ENCODE results near the gene ANKFN1.

ANKFN1 gene

GRCh38 chr17:56502120-56502654 lies 348.9 kb downstream of the ANKFN1 start:
- WGBS (ENCODE audit: insufficient coverage) = 96% methylated on average over 3 of the region's 5 CpGs
- ChIA-PET POLR2A (interaction anchor here (0.7 kb wide), 1 partner anchor 214 kb away, joined by 4 read pairs; no protein-coding TSS in a partner anchor), CTCF (interaction anchor here (0.7 to 3.3 kb wide), 6 partner anchors 24 to 900 kb away, joined by 3 to 12 read pairs (median 3); no protein-coding TSS in a partner anchor)
- Histone ChIP-seq H3K4me1 (ENCODE audit: control extremely low read depth in 1 of 4, control insufficient read depth in 4 of 4, insufficient read depth in 4 of 4, low read length in 3 of 4) (peaks cover 0 to 15% (median 1%) of the 10 kb centered on the region in 4 experiments), H3K4me3 (ENCODE audit: control insufficient read depth in 1 of 7, extremely low read depth in 1 of 7, insufficient read depth in 4 of 7, low read depth in 2 of 7, low read length in 6 of 7) (no peak overlapping the region), H3K36me3 (ENCODE audit: control insufficient read depth in 4 of 4, insufficient read depth in 4 of 4, low read length in 3 of 4) (no peaks in the 10 kb centered on the region), H3K9me3 (ENCODE audit: control extremely low read depth in 1 of 5, control insufficient read depth in 4 of 5, insufficient read depth in 2 of 5, low read depth in 1 of 5, low read length in 4 of 5) (no peaks in the 10 kb centered on the region), H3K27ac (ENCODE audit: insufficient read depth in 1 of 2, low read depth in 1 of 2, low read length in 2 of 2, poor library complexity in 1 of 2, severe bottlenecking in 2 of 2) (no peak overlapping the region), H3K27me3 (replicated peaks in 2 of 5; ENCODE audit: control insufficient read depth in 4 of 5, insufficient read depth in 5 of 5, low read length in 4 of 5) (no peaks in the 10 kb centered on the region)
- peak in 2 of 3 donors; percentile 50 to 58 for DNase-seq

DNA sequence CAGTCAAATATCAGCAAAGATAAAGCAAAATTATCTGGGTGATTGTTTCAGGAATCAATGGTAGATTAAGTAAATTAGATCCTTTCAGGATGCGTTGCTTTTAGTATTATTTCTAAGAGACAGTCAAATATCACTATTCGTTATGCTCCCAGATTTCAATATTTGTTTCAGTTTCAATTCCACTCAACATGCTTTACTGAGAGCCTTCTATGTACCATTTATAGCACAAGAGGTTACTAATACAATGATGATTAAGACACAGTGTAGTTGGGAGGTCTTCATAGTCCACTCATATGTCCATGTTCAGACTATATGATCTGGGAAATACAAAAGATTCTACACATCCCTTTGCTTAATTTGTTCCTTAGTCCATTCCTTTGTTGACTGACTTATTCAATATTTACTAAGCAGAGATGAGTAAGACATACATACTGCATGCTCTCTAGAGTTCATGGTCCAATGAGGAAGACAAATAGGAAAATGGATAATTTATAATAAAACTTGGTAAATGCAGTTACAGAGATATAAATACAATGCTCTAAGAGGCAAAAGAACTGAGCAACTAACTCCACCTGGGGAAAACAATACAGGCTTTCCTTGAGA lies 352.0 kb downstream of the ANKFN1 start:
- H3K36me3 ChIP-seq (ENCODE audit: control insufficient read depth in 4 of 4, insufficient read depth in 4 of 4, low read length in 3 of 4) = no peaks in the 10 kb centered on the region
- H3K27ac ChIP-seq (ENCODE audit: insufficient read depth in 1 of 2, low read depth in 1 of 2, low read length in 2 of 2, poor library complexity in 1 of 2, severe bottlenecking in 2 of 2) = no peak overlapping the region
- ChIA-PET CTCF (interaction anchor here (0.7 to 1.5 kb wide), 2 partner anchors 124 to 210 kb away, joined by 3 to 4 read pairs; no protein-coding TSS in a partner anchor), POLR2A (no interaction called here)
- H3K4me1 ChIP-seq (ENCODE audit: control extremely low read depth in 1 of 4, control insufficient read depth in 4 of 4, insufficient read depth in 4 of 4, low read length in 3 of 4) = peaks cover 0 to 15% (median 1%) of the 10 kb centered on the region in 4 experiments
- no peak for DNase-seq
- H3K4me3 ChIP-seq (ENCODE audit: control insufficient read depth in 1 of 7, extremely low read depth in 1 of 7, insufficient read depth in 4 of 7, low read depth in 2 of 7, low read length in 6 of 7) = no peak overlapping the region
- H3K9me3 ChIP-seq (ENCODE audit: control extremely low read depth in 1 of 5, control insufficient read depth in 4 of 5, insufficient read depth in 2 of 5, low read depth in 1 of 5, low read length in 4 of 5) = no peaks in the 10 kb centered on the region
- H3K27me3 ChIP-seq (replicated peaks in 2 of 5; ENCODE audit: control insufficient read depth in 4 of 5, insufficient read depth in 5 of 5, low read length in 4 of 5) = no peaks in the 10 kb centered on the region
- WGBS (ENCODE audit: insufficient coverage) = no CpG with 5 or more reads among the region's 2 CpGs

DNA sequence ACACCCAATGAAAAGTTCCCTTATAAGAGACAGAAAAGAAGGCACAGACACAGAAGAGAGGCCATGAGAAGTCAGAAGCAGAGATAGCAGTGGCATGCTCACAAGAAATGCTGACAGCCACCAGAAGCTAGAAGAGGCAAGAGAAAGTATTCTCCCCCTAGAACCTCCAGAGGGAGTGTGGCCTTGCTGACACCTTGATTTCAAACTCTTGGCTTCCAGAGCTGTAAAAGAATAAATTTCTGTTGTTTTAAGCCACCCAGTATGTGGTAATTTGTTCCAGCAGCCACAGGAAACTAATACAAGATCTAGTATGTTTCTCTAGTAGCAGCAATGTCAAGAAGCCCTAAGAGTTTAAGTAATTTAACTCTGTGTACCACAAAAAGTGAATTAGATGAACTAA lies 353.1 kb downstream of the ANKFN1 start:
- Histone ChIP-seq H3K4me1 (ENCODE audit: control extremely low read depth in 1 of 4, control insufficient read depth in 4 of 4, insufficient read depth in 4 of 4, low read length in 3 of 4) (peaks cover 0 to 15% (median 0%) of the 10 kb centered on the region in 4 experiments), H3K9me3 (ENCODE audit: control extremely low read depth in 1 of 5, control insufficient read depth in 4 of 5, insufficient read depth in 2 of 5, low read depth in 1 of 5, low read length in 4 of 5) (no peaks in the 10 kb centered on the region), H3K27ac (ENCODE audit: insufficient read depth in 1 of 2, low read depth in 1 of 2, low read length in 2 of 2, poor library complexity in 1 of 2, severe bottlenecking in 2 of 2) (no peak overlapping the region), H3K4me3 (ENCODE audit: control insufficient read depth in 1 of 7, extremely low read depth in 1 of 7, insufficient read depth in 4 of 7, low read depth in 2 of 7, low read length in 6 of 7) (no peak overlapping the region), H3K36me3 (ENCODE audit: control insufficient read depth in 4 of 4, insufficient read depth in 4 of 4, low read length in 3 of 4) (no peaks in the 10 kb centered on the region), H3K27me3 (replicated peaks in 2 of 5; ENCODE audit: control insufficient read depth in 4 of 5, insufficient read depth in 5 of 5, low read length in 4 of 5) (no peaks in the 10 kb centered on the region)
- ChIA-PET CTCF (no interaction called here), POLR2A (no interaction called here)
- peak in 2 of 3 donors; percentile 23 to 26 for DNase-seq

DNA sequence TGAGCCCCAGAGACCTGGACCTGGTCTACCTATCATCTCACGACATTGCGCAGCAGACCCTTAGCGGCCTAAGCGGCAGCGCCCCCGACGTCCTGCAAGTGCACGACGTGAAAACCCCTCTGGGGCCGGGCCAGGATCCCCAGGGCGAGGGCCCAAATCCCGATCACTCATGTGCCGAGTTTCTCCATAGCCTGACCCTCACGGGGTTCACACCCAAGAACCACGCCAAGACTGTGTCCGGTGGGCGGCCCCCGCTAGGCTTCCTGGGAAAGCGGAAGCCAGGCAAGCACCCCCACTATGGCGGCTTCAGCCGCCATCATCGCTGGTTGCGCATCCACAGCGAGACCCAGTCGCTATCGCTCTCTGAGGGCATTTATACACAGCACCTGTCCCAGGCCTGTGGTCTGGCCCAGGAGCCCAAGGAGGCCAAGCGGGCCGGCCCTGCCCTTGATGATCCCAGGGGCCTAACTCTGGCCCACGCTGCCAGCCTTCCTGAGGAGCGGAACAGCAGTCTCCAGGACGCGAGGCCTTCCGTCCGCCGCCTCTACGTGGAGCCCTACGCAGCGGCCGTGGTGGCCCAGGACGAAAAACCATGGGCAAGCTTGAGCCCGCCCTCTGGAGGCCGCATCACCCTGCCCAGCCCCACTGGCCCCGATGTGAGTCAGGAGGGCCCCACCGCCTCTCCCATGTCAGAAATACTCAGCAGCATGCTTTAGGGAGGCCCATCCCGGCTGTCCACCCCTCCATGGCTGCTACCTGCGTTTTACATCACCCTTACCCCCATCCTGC lies 357.5 kb downstream of the ANKFN1 start:
- no peaks in the 10 kb centered on the region for H3K36me3 ChIP-seq (ENCODE audit: control insufficient read depth in 4 of 4, insufficient read depth in 4 of 4, low read length in 3 of 4)
- WGBS (ENCODE audit: insufficient coverage) = 97% methylated on average over 45 of the region's 46 CpGs
- no peaks in the 10 kb centered on the region for H3K27me3 ChIP-seq (replicated peaks in 2 of 5; ENCODE audit: control insufficient read depth in 4 of 5, insufficient read depth in 5 of 5, low read length in 4 of 5)
- ChIA-PET CTCF (no interaction called here), POLR2A (no interaction called here)
- H3K4me3 ChIP-seq (ENCODE audit: control insufficient read depth in 1 of 7, extremely low read depth in 1 of 7, insufficient read depth in 4 of 7, low read depth in 2 of 7, low read length in 6 of 7) = no peak overlapping the region
- DNase-seq = no peak
- H3K27ac ChIP-seq (ENCODE audit: insufficient read depth in 1 of 2, low read depth in 1 of 2, low read length in 2 of 2, poor library complexity in 1 of 2, severe bottlenecking in 2 of 2) = no peak overlapping the region
- H3K9me3 ChIP-seq (ENCODE audit: control extremely low read depth in 1 of 5, control insufficient read depth in 4 of 5, insufficient read depth in 2 of 5, low read depth in 1 of 5, low read length in 4 of 5) = no peaks in the 10 kb centered on the region
- no peaks in the 10 kb centered on the region for H3K4me1 ChIP-seq (ENCODE audit: control extremely low read depth in 1 of 4, control insufficient read depth in 4 of 4, insufficient read depth in 4 of 4, low read length in 3 of 4)

- Histone ChIP-seq H3K27me3 (replicated peaks in 2 of 5; ENCODE audit: control insufficient read depth in 4 of 5, insufficient read depth in 5 of 5, low read length in 4 of 5) (no peaks in the 10 kb centered on the region), H3K9me3 (ENCODE audit: control extremely low read depth in 1 of 5, control insufficient read depth in 4 of 5, insufficient read depth in 2 of 5, low read depth in 1 of 5, low read length in 4 of 5) (no peaks in the 10 kb centered on the region), H3K36me3 (ENCODE audit: control insufficient read depth in 4 of 4, insufficient read depth in 4 of 4, low read length in 3 of 4) (no peaks in the 10 kb centered on the region), H3K4me1 (ENCODE audit: control extremely low read depth in 1 of 4, control insufficient read depth in 4 of 4, insufficient read depth in 4 of 4, low read length in 3 of 4) (no peaks in the 10 kb centered on the region), H3K4me3 (ENCODE audit: control insufficient read depth in 1 of 7, extremely low read depth in 1 of 7, insufficient read depth in 4 of 7, low read depth in 2 of 7, low read length in 6 of 7) (no peak overlapping the region), H3K27ac (ENCODE audit: insufficient read depth in 1 of 2, low read depth in 1 of 2, low read length in 2 of 2, poor library complexity in 1 of 2, severe bottlenecking in 2 of 2) (no peak overlapping the region)
- ChIA-PET POLR2A (no interaction called here), CTCF (interaction anchor here (1.3 kb wide), 1 partner anchor 17 kb away, joined by 3 read pairs; no protein-coding TSS in a partner anchor)
- 100% methylated on average over 1 of the region's 2 CpGs for WGBS (ENCODE audit: insufficient coverage)
- no peak for DNase-seq
These were observed 361.0 kb downstream of the ANKFN1 start for GRCh38 chr17:56514264-56514663.

GRCh38 chr17:56514899-56515298 lies 361.6 kb downstream of the ANKFN1 start:
- 89% methylated on average over 3 of the region's 4 CpGs for WGBS (ENCODE audit: insufficient coverage)
- ChIA-PET POLR2A (no interaction called here), CTCF (interaction anchor here (1.3 kb wide), 1 partner anchor 18 kb away, joined by 3 read pairs; no protein-coding TSS in a partner anchor)
- no peaks in the 10 kb centered on the region for H3K4me1 ChIP-seq (ENCODE audit: control extremely low read depth in 1 of 4, control insufficient read depth in 4 of 4, insufficient read depth in 4 of 4, low read length in 3 of 4)
- H3K36me3 ChIP-seq (ENCODE audit: control insufficient read depth in 4 of 4, insufficient read depth in 4 of 4, low read length in 3 of 4) = no peaks in the 10 kb centered on the region
- DNase-seq = no peak
- H3K4me3 ChIP-seq (ENCODE audit: control insufficient read depth in 1 of 7, extremely low read depth in 1 of 7, insufficient read depth in 4 of 7, low read depth in 2 of 7, low read length in 6 of 7) = no peak overlapping the region
- no peak overlapping the region for H3K27ac ChIP-seq (ENCODE audit: insufficient read depth in 1 of 2, low read depth in 1 of 2, low read length in 2 of 2, poor library complexity in 1 of 2, severe bottlenecking in 2 of 2)
- no peaks in the 10 kb centered on the region for H3K9me3 ChIP-seq (ENCODE audit: control extremely low read depth in 1 of 5, control insufficient read depth in 4 of 5, insufficient read depth in 2 of 5, low read depth in 1 of 5, low read length in 4 of 5)
- H3K27me3 ChIP-seq (replicated peaks in 2 of 5; ENCODE audit: control insufficient read depth in 4 of 5, insufficient read depth in 5 of 5, low read length in 4 of 5) = no peaks in the 10 kb centered on the region
